Measurements from ENCODE around the gene PHTF1. TPM values are rescaled to one million over a fixed set of nuclear protein-coding genes. Genes with fewer than 3 reads are reported as not detected.

The PHTF1 gene
- total RNA-seq, 4 donors from 2014 or later: 1.5 to 17.8 (median 6.9) TPM

DNA sequence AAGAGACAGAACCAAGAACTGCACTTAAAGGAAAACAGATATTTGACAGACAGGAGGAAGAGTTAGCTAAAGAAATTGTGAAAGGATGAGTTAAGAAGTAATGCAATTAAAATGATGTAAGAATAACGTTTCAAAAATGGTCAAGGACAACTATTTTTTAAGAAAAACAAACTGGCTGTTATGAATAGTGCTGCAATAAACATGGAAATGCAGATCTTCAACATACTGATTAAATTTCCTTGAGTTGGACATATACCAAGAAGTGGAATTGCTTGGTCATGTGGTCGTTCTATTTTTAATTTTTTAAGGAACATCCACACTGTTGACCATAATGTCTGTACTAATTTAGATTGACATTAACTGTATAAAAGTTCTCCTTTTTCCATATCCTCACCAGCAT lies 23.1 kb upstream of the PHTF1 start:
- Histone ChIP-seq H3K27me3 (no peaks in the 10 kb centered on the region), H3K36me3 (peaks cover 0 to 2% (median 0%) of the 10 kb centered on the region in 4 donors), H3K4me3 (no peak overlapping the region), H3K4me1 (peaks cover 27 to 78% (median 45%) of the 10 kb centered on the region in 4 donors), H3K9me3 (no peaks in the 10 kb centered on the region), H3K27ac (peak overlapping the region in 3 of 4 donors; percentile 50 to 71 (median 64))
- no peak for DNase-seq
- in situ Hi-C loops (cut with MboI; ENCODE audit: low pct_ligation_motif_present in 1 of 4, low pct_unique_long_range_greater_than_20kb in 1 of 4, low sequenced_read_pairs in 3 of 4): no loop called here
- intact Hi-C loops (cut with DNase I; ENCODE audit: low total_unique reads): no loop called here
- WGBS, 2 donors (ENCODE audit: low coverage in 1 of 2): 48 to 51% methylated on average over 2 of the region's 2 CpGs
- TF ChIP-seq POLR2AphosphoS5 (IDR thresholded peaks at IDR 0.05): no peak
- TF ChIP-seq EP300 (IDR thresholded peaks at IDR 0.05; ENCODE audit: low read depth): no peak
- no peak for TF ChIP-seq POLR2A (IDR thresholded peaks at IDR 0.05)
- TF ChIP-seq CTCF (IDR thresholded peaks at IDR 0.05): no peak

DNA sequence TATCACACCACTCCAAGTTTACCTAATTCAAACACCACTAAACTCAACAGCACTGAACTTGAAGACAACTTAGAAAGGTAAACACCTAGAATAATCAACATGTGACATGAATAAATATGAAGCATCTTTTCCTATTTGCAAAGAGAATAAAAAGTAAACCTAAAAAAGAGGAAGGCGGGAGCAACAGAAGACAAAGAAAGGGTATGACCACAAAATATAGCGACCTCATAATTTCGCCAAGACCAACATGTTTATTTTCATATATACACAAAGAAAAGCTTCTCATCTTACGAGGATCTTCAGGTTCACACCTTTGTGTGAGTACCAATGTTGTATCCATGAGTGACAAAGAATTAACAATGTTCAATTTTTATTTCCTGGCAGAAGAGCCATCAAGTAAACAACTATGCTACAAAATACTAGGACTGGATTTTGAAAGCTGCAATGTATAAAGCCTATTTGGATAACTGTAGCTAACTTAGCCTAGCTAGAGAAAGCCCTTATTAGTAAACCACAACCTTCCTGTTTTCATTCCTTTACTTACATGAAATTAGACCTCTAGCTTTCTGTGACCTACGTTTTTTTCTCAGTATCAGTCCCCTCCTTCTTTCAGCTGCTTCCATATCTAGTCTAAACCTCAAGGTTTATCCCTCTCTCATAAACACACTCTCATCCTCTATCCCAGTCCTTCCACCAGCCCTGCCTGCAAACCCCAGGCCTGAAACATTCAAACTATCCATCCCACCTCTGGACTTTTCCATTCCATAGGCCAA lies 21.3 kb upstream of the PHTF1 start:
- TF ChIP-seq POLR2AphosphoS5 (IDR thresholded peaks at IDR 0.05) (no peak), EP300 (IDR thresholded peaks at IDR 0.05; ENCODE audit: low read depth) (no peak), POLR2A (IDR thresholded peaks at IDR 0.05) (no peak), CTCF (IDR thresholded peaks at IDR 0.05) (no peak)
- H3K4me3 ChIP-seq: no peak overlapping the region
- H3K27ac ChIP-seq: peak overlapping the region; percentile 0 to 31 (median 16)
- DNase-seq: no peak
- peaks cover 0 to 7% (median 3%) of the 10 kb centered on the region in 4 donors for H3K36me3 ChIP-seq
- in situ Hi-C loops (cut with MboI; ENCODE audit: low pct_ligation_motif_present in 1 of 4, low pct_unique_long_range_greater_than_20kb in 1 of 4, low sequenced_read_pairs in 3 of 4): no loop called here
- H3K9me3 ChIP-seq: no peaks in the 10 kb centered on the region
- H3K4me1 ChIP-seq: peaks cover 27 to 66% (median 40%) of the 10 kb centered on the region in 4 donors
- intact Hi-C loops (cut with DNase I; ENCODE audit: low total_unique reads): no loop called here
- WGBS, 2 donors (ENCODE audit: low coverage in 1 of 2): 67 to 73% methylated on average over 5 of the region's 5 CpGs
- H3K27me3 ChIP-seq: no peaks in the 10 kb centered on the region

- no peaks in the 10 kb centered on the region for H3K9me3 ChIP-seq
- 86% methylated on average over 6 of the region's 6 CpGs; no CpG with 5 or more reads in 1 of the 2 donors for WGBS, 2 donors (ENCODE audit: low coverage in 1 of 2)
- H3K27me3 ChIP-seq: no peaks in the 10 kb centered on the region
- peaks cover 26 to 58% (median 39%) of the 10 kb centered on the region in 4 donors for H3K4me1 ChIP-seq
- peaks cover 0 to 12% (median 3%) of the 10 kb centered on the region in 4 donors for H3K36me3 ChIP-seq
- no peak for DNase-seq
- intact Hi-C loops (cut with DNase I; ENCODE audit: low total_unique reads) (no loop called here), in situ Hi-C loops (cut with MboI; ENCODE audit: low pct_ligation_motif_present in 1 of 4, low pct_unique_long_range_greater_than_20kb in 1 of 4, low sequenced_read_pairs in 3 of 4) (no loop called here)
- no peak for TF ChIP-seq POLR2A (IDR thresholded peaks at IDR 0.05)
- no peak for TF ChIP-seq EP300 (IDR thresholded peaks at IDR 0.05; ENCODE audit: low read depth)
- TF ChIP-seq CTCF (IDR thresholded peaks at IDR 0.05): no peak
- no peak for TF ChIP-seq POLR2AphosphoS5 (IDR thresholded peaks at IDR 0.05)
- peak overlapping the region in 2 of 4 donors; percentile 20 to 31 for H3K27ac ChIP-seq
- H3K4me3 ChIP-seq: no peak overlapping the region
Observed at GRCh38 chr1:113779542-113779941, 20.3 kb upstream of the PHTF1 start.

- Histone ChIP-seq H3K9me3 (no peaks in the 10 kb centered on the region), H3K27ac (no peak overlapping the region), H3K4me1 (peaks cover 14 to 38% (median 22%) of the 10 kb centered on the region in 4 donors), H3K27me3 (no peaks in the 10 kb centered on the region), H3K36me3 (peaks cover 0 to 13% (median 5%) of the 10 kb centered on the region in 4 donors), H3K4me3 (no peak overlapping the region)
- intact Hi-C loops (cut with DNase I; ENCODE audit: low total_unique reads) (no loop called here), in situ Hi-C loops (cut with MboI; ENCODE audit: low pct_ligation_motif_present in 1 of 4, low pct_unique_long_range_greater_than_20kb in 1 of 4, low sequenced_read_pairs in 3 of 4) (no loop called here)
- no peak for DNase-seq
- TF ChIP-seq CTCF (IDR thresholded peaks at IDR 0.05): no peak
- no peak for TF ChIP-seq POLR2A (IDR thresholded peaks at IDR 0.05)
- TF ChIP-seq EP300 (IDR thresholded peaks at IDR 0.05; ENCODE audit: low read depth): no peak
- no peak for TF ChIP-seq POLR2AphosphoS5 (IDR thresholded peaks at IDR 0.05)
- 91 to 94% methylated on average over 4 of the region's 4 CpGs for WGBS, 2 donors (ENCODE audit: low coverage in 1 of 2)
Observed at GRCh38 chr1:113777561-113777960, 18.3 kb upstream of the PHTF1 start.
